Stomach (tissue), 9 donors: ENCODE data around the gene SLC16A10. TPM values are rescaled to one million over a fixed set of nuclear protein-coding genes. Genes with fewer than 3 reads are reported as not detected.

Experiments used
- DNase-seq, 2 donors: peaks; one replicate each; pipeline versions ENCODE4 v3.0.0 to v3.0.0-alpha.2; 2013 to 2019
- H3K27ac ChIP-seq, 5 donors: fragments of 200-600 bp in 4 of 5; sonication (generic) in 4 of 5; one replicate each; pipeline ENCODE4 v1.5.1; 2013 to 2019; ENCODE audit warnings: mild to moderate bottlenecking in 1 of 5, moderate library complexity in 1 of 5
- H3K27me3 ChIP-seq, 3 donors: fragments of 200-600 bp; sonication (generic); one replicate each; pipeline ENCODE4 v1.5.1; 2017 to 2019; ENCODE audit warnings: mixed run types in 1 of 3
- H3K36me3 ChIP-seq, 4 donors: fragments of 200-600 bp; sonication (generic); 1 replicate in 3 of 4; 2 replicates in 1 of 4; pipeline ENCODE4 v1.5.1; 2016 to 2019
- H3K4me1 ChIP-seq, 4 donors: fragments of 200-600 bp; sonication (generic); one replicate each; pipeline ENCODE4 v1.5.1; 2016 to 2019
- H3K4me3 ChIP-seq, 4 donors: fragments of 200-600 bp; sonication (generic) in 3 of 4; one replicate each; pipeline ENCODE4 v1.5.1; 2016 to 2019; ENCODE audit warnings: mild to moderate bottlenecking in 1 of 4
- H3K9me3 ChIP-seq, 4 donors: fragments of 200-600 bp; sonication (generic); one replicate each; pipeline ENCODE4 v1.5.1; 2016 to 2019
- CTCF ChIP-seq, 7 experiments: fragments of 450-650 bp in 4 of 7; fragments of 200-600 bp in 3 of 7; sonication (generic) in 3 of 7; IDR thresholded peaks; one replicate each; pipeline ENCODE4 v1.5.1; 2016 to 2019; ENCODE audit warnings: antibody characterized with exemption in 7 of 7, control low read depth in 2 of 7, mild to moderate bottlenecking in 1 of 7
- EP300 ChIP-seq: sonication (generic); formaldehyde crosslinking; IDR thresholded peaks from one replicate; pipeline ENCODE4 v1.6.1; 2017; ENCODE audit warnings: antibody characterized with exemption
- POLR2A ChIP-seq, 4 donors: fragments of 450-650 bp; IDR thresholded peaks; one replicate each; pipeline ENCODE4 v1.6.1; 2016; ENCODE audit warnings: antibody characterized with exemption in 4 of 4, control low read depth in 2 of 4, mild to moderate bottlenecking in 1 of 4, moderate library complexity in 1 of 4
- POLR2AphosphoS5 ChIP-seq, 3 donors: sonication (generic); formaldehyde crosslinking; IDR thresholded peaks; one replicate each; pipeline ENCODE4 v1.6.1; 2016; ENCODE audit warnings: antibody characterized with exemption in 3 of 3
- WGBS, 5 donors: extraction: QIAGEN DNeasy Blood & Tissue Kit in 3 of 5; methylation state at CpG; one replicate each; pipeline versions ENCODE4 v1.1.5 to v1.1.7; 2013 to 2018; 5-methylcytosine and 5-hydroxymethylcytosine counted together
- intact Hi-C: fragments of 100-400 bp; cut with DNase I; formaldehyde crosslinking; loops from one replicate; pipeline ENCODE4 v1.15.1; 2023; ENCODE audit warnings: low total_unique reads
- polyA plus RNA-seq, 3 donors: library from polyadenylated mRNA; stranded (reverse); fragments of 200-250 nt; gene quantifications; one replicate each; pipeline ENCODE4 v1.2.3, GENCODE V29; 2013
- total RNA-seq, 5 donors: library from RNA; depleted of rRNA; stranded (reverse); fragments of >200 nt; gene quantifications; one replicate each; pipeline versions ENCODE4 v1.1.0 to v1.2.3, GENCODE V29; 2014 to 2016
- donor health status: healthy with polysubstance abuse.
- donor health status: Bipolar disorder and iron deficiency.
- donor health status: healthy.

The SLC16A10 gene
- total and polyA plus RNA-seq, 8 donors = 0.46 to 206 (median 8.5) TPM

- H3K4me1 ChIP-seq = no peaks in the 10 kb centered on the region
- peak overlapping the region in 1 of 5 donors; percentile 30 for H3K27ac ChIP-seq
- H3K36me3 ChIP-seq = no peaks in the 10 kb centered on the region
- no peak for TF ChIP-seq CTCF (IDR thresholded peaks at IDR 0.05)
- TF ChIP-seq EP300 = no peak
- TF ChIP-seq POLR2A (IDR thresholded peaks at IDR 0.05) = no peak
- intact Hi-C loops = no loop called here
- H3K4me3 ChIP-seq = no peak overlapping the region
- no peaks in the 10 kb centered on the region for H3K27me3 ChIP-seq
- H3K9me3 ChIP-seq = no peaks in the 10 kb centered on the region
- DNase-seq = no peak
- 22 to 49% (median 42%) methylated on average over 1 of the region's 1 CpG for WGBS, 5 donors
Measured at GRCh38 chr6:111215131-111215530, 127.8 kb downstream of the SLC16A10 start.

GRCh38 chr6:111219785-111220184, 132.5 kb downstream of the SLC16A10 start:
- intact Hi-C loops = no loop called here

GRCh38 chr6:111220383-111221031, 133.2 kb downstream of the SLC16A10 start:
- TF ChIP-seq EP300 = no peak
- TF ChIP-seq POLR2AphosphoS5 (IDR thresholded peaks at IDR 0.05) = no peak
- TF ChIP-seq CTCF (IDR thresholded peaks at IDR 0.05) = no peak
- no peak for TF ChIP-seq POLR2A (IDR thresholded peaks at IDR 0.05)
- intact Hi-C loops = no loop called here
- H3K27ac ChIP-seq = no peak overlapping the region

More at GRCh38 chr6:111219785-111220184, 132.5 kb downstream of the SLC16A10 start:
- Histone ChIP-seq H3K27ac (no peak overlapping the region), H3K27me3 (no peaks in the 10 kb centered on the region), H3K9me3 (no peaks in the 10 kb centered on the region), H3K4me1 (no peaks in the 10 kb centered on the region), H3K36me3 (no peaks in the 10 kb centered on the region), H3K4me3 (no peak overlapping the region)
- TF ChIP-seq POLR2A (IDR thresholded peaks at IDR 0.05) = no peak
- no peak for TF ChIP-seq POLR2AphosphoS5 (IDR thresholded peaks at IDR 0.05)
- no peak for TF ChIP-seq EP300
- WGBS, 5 donors = 95 to 98% (median 97%) methylated on average over 6 of the region's 6 CpGs
- DNase-seq = no peak

GRCh38 chr6:111221804-111222203, 134.5 kb downstream of the SLC16A10 start:
- H3K27me3 ChIP-seq = no peaks in the 10 kb centered on the region
- intact Hi-C loops = no loop called here
- no peaks in the 10 kb centered on the region for H3K4me1 ChIP-seq
- H3K9me3 ChIP-seq = no peaks in the 10 kb centered on the region
- WGBS, 5 donors = 62 to 80% (median 70%) methylated on average over 4 of the region's 4 CpGs
- TF ChIP-seq POLR2AphosphoS5 (IDR thresholded peaks at IDR 0.05) (no peak), EP300 (no peak), CTCF (IDR thresholded peaks at IDR 0.05) (no peak), POLR2A (IDR thresholded peaks at IDR 0.05) (no peak)
- H3K4me3 ChIP-seq = no peak overlapping the region
- H3K27ac ChIP-seq = no peak overlapping the region
- no peak for DNase-seq
- no peaks in the 10 kb centered on the region for H3K36me3 ChIP-seq

More at GRCh38 chr6:111220383-111221031, 133.2 kb downstream of the SLC16A10 start:
- Histone ChIP-seq H3K4me1 (no peaks in the 10 kb centered on the region), H3K4me3 (no peak overlapping the region), H3K9me3 (no peaks in the 10 kb centered on the region), H3K36me3 (no peaks in the 10 kb centered on the region), H3K27me3 (no peaks in the 10 kb centered on the region)
- 81 to 93% (median 88%) methylated on average over 1 of the region's 1 CpG for WGBS, 5 donors
- no peak for DNase-seq

GRCh38 chr6:111222341-111222740, 135.0 kb downstream of the SLC16A10 start:
- intact Hi-C loops = no loop called here
- WGBS, 5 donors = 0 to 43% (median 0%) methylated on average over 1 of the region's 1 CpG
- DNase-seq = no peak
- Histone ChIP-seq H3K27me3 (no peaks in the 10 kb centered on the region), H3K4me3 (no peak overlapping the region), H3K4me1 (no peaks in the 10 kb centered on the region), H3K27ac (no peak overlapping the region), H3K9me3 (no peaks in the 10 kb centered on the region), H3K36me3 (no peaks in the 10 kb centered on the region)
- TF ChIP-seq EP300 (no peak), CTCF (IDR thresholded peaks at IDR 0.05) (no peak), POLR2AphosphoS5 (IDR thresholded peaks at IDR 0.05) (no peak), POLR2A (IDR thresholded peaks at IDR 0.05) (no peak)
